ENCODE results near the gene NTM.

- TF ChIP-seq CTCF (IDR thresholded peaks at IDR 0.05), result no peak
- no peak for TF ChIP-seq POLR2A (IDR thresholded peaks at IDR 0.05)
Measured at GRCh38 chr11:132094598-132094997, 724.2 kb downstream of the NTM start.

Data from Peyer's patch (tissue), 4 donors.